Calu3 (cell line): ENCODE data around the gene GRB10. TPM values are rescaled to one million over a fixed set of nuclear protein-coding genes. Genes with fewer than 3 reads are reported as not detected.

ENCODE experiments used
- BruUV-seq: library from RNA; stranded (reverse); fragments of 400-500 nt; replicated peaks from 2 replicates; lab custom pipeline; 2021; lab: Mats Ljungman, UMichigan
- CTCF ChIA-PET: fragments of 300-600 bp; sonication (Branson Sonifier 250); formaldehyde crosslinking; loops from one replicate; lab custom pipeline; 2022; ENCODE audit warnings: antibody characterized with exemption; lab: Charles Lee
- DNase-seq: peaks from one replicate; pipeline ENCODE4 v3.0.0; 2022
- H3K27ac Mint-ChIP-seq: one replicate; pipeline ENCODE4 v1.8.0; 2022; ENCODE audit warnings: mixed read lengths; ENCODE audit not compliant: unreplicated experiment
- H3K27me3 Mint-ChIP-seq: one replicate; pipeline ENCODE4 v1.8.0; 2022; ENCODE audit warnings: mixed read lengths; ENCODE audit not compliant: unreplicated experiment
- H3K36me3 Mint-ChIP-seq: one replicate; pipeline ENCODE4 v1.8.0; 2022; ENCODE audit warnings: mild to moderate bottlenecking, moderate library complexity, mixed read lengths; ENCODE audit not compliant: insufficient read depth, unreplicated experiment
- H3K4me1 Mint-ChIP-seq: one replicate; pipeline ENCODE4 v1.8.0; 2022; ENCODE audit warnings: mild to moderate bottlenecking, low read depth, mixed read lengths; ENCODE audit not compliant: unreplicated experiment
- H3K4me3 Mint-ChIP-seq: one replicate; pipeline ENCODE4 v1.8.0; 2022; ENCODE audit warnings: mild to moderate bottlenecking, low read depth, moderate library complexity, mixed read lengths; ENCODE audit not compliant: unreplicated experiment
- H3K9me3 Mint-ChIP-seq: one replicate; pipeline ENCODE4 v1.8.0; 2022; ENCODE audit warnings: low read depth, mixed read lengths; ENCODE audit not compliant: unreplicated experiment
- CTCF ChIP-seq: fragments of 200-600 bp; IDR thresholded peaks from one replicate; pipeline ENCODE4 v1.8.0; 2022; ENCODE audit warnings: antibody characterized with exemption; ENCODE audit not compliant: unreplicated experiment
- intact Hi-C: fragments of 100-400 bp; cut with micrococcal nuclease; formaldehyde crosslinking; loops from one replicate; pipeline ENCODE4 v1.10.0; 2022; ENCODE audit not compliant: unreplicated experiment
- total RNA-seq: library from RNA; stranded (reverse); gene quantifications from 2 replicates; pipeline ENCODE4 v1.2.3, GENCODE V29; 2022

Gene GRB10
- total RNA-seq, 1 experiment from 2014 or later: 90.6 TPM

DNA sequence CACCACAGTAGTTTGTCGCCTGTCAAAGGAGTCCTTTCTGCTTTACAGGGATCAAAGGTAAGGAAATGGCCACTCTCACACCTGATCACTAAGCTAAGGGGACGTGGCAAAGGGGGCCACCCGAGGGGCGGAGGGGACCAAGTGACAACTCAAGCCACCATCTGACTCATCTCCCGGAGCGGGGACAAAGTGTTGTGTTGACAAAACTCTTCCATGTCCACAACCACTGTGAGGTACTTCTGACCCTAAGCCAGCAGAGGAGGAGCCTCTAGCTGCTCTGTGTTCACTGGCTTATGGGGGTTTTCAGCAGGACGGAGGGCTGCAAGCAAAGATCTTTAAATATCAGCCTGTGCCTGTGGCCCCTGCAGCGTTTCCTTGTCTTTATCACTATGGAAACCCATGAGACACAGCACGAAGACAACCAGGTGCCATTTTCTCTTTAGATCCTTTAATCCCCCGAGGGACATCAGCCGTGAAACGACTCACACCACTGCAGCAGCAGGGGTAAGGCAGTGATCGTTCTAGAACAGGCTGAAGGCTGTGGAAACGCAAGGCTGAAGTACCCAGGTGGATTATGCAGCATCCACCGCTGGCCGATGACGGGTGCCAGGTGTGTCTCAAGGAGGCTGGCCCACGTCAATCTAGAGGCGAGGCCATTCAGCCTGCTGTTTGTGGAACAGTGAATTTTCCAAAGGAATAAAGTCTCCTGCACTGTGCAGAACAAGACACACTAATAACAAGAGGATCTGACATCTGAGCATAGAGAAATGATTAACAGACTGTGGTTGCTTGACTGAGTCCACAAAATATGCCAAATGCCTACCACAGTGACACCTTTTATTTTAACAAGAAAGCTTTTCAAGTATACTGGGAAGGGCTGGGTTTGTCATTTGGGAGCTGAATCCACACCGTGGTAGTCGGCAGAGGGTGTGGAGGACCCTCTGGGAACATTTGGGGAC lies 190.9 kb downstream of the GRB10 start:
- no peak for DNase-seq
- CTCF ChIA-PET: no interaction called here
- no peak overlapping the region for H3K27ac Mint-ChIP-seq
- no peaks in the 10 kb centered on the region for H3K9me3 Mint-ChIP-seq
- H3K36me3 Mint-ChIP-seq: peaks cover 48% of the 10 kb centered on the region
- no TSS peak for BruUV-seq
- intact Hi-C loops: no loop called here
- peaks cover 15% of the 10 kb centered on the region for H3K4me1 Mint-ChIP-seq
- H3K27me3 Mint-ChIP-seq: no peaks in the 10 kb centered on the region
- H3K4me3 Mint-ChIP-seq: no peak overlapping the region
- no peak for TF ChIP-seq CTCF

DNA sequence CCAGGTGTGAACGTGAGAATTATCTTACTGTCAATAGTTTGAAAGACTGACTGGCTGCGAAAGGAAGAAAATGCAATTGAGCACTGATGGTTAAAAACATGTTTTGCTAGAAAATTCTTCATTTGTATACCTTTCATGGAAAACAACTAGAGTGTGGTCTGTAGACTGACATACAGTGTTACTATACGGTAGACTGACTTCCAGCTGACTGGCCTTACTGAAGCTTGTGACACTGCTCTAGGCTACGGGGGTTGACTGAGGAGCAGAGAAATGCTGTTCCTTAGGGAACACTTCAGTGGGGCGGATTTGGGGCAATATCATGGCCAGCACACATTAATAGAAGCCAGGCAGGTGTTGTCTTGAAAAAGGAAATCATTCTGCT lies 191.6 kb downstream of the GRB10 start:
- no peaks in the 10 kb centered on the region for H3K27me3 Mint-ChIP-seq
- DNase-seq: no peak
- H3K4me3 Mint-ChIP-seq: no peak overlapping the region
- H3K4me1 Mint-ChIP-seq: peaks cover 15% of the 10 kb centered on the region
- no peak for TF ChIP-seq CTCF
- no peaks in the 10 kb centered on the region for H3K9me3 Mint-ChIP-seq
- intact Hi-C loops: no loop called here
- CTCF ChIA-PET: no interaction called here
- peaks cover 41% of the 10 kb centered on the region for H3K36me3 Mint-ChIP-seq
- BruUV-seq: no TSS peak
- no peak overlapping the region for H3K27ac Mint-ChIP-seq

GRCh38 chr7:50590535-50590934 lies 192.2 kb downstream of the GRB10 start:
- TF ChIP-seq CTCF: no peak
- Mint-ChIP-seq H3K4me3 (no peak overlapping the region), H3K4me1 (peaks cover 15% of the 10 kb centered on the region), H3K36me3 (peaks cover 39% of the 10 kb centered on the region), H3K27ac (no peak overlapping the region), H3K27me3 (no peaks in the 10 kb centered on the region), H3K9me3 (no peaks in the 10 kb centered on the region)
- CTCF ChIA-PET: interaction anchor here (0.6 kb wide), 1 partner anchor 132 kb away, joined by 3 read pairs; no protein-coding TSS in a partner anchor
- intact Hi-C loops: no loop called here
- BruUV-seq: no TSS peak
- DNase-seq: no peak

- CTCF ChIA-PET: no interaction called here
- intact Hi-C loops: no loop called here
- no peak for DNase-seq
- H3K27me3 Mint-ChIP-seq: no peaks in the 10 kb centered on the region
- peaks cover 15% of the 10 kb centered on the region for H3K4me1 Mint-ChIP-seq
- H3K4me3 Mint-ChIP-seq: no peak overlapping the region
- no peak overlapping the region for H3K27ac Mint-ChIP-seq
- no peak for TF ChIP-seq CTCF
- H3K9me3 Mint-ChIP-seq: no peaks in the 10 kb centered on the region
- no TSS peak for BruUV-seq
- H3K36me3 Mint-ChIP-seq: peaks cover 29% of the 10 kb centered on the region
Measured at GRCh38 chr7:50589364-50589763, 193.3 kb downstream of the GRB10 start.
